SK-N-MC (cell line): ENCODE measurements around the gene HBD.

Experiments
- EZH2 ChIP-seq: fragments of 200-600 bp; sonication (generic); IDR thresholded peaks from one replicate; pipeline ENCODE4 v1.6.1; 2017; ENCODE audit warnings: antibody characterized with exemption
- FOXP2 ChIP-seq: optimal IDR thresholded peaks from 2 replicates; pipeline ENCODE3; 2011; ENCODE audit warnings: mild to moderate bottlenecking, moderate library complexity; ENCODE audit not compliant: insufficient read depth; ENCODE audit errors: extremely low read length, control extremely low read depth
- POLR2AphosphoS5 ChIP-seq: IDR thresholded peaks from 2 replicates; pipeline ENCODE4 v1.6.1; 2012; ENCODE audit warnings: mild to moderate bottlenecking, low read depth, low read length, borderline replicate concordance

GRCh38 chr11:5276697-5277096 is 42.4 kb upstream of the HBD start:
- TF ChIP-seq POLR2AphosphoS5 (no peak), EZH2 (no peak), FOXP2 (no peak)
